NCI-H1694 treated with DMSO at 0.1 percent for 48 hours (cell line): ENCODE results near the gene AGXT.

ENCODE experiments used
- DNase-seq: peaks from one replicate; lab custom pipeline; 2025; lab: John Stamatoyannopoulos, UW

The AGXT gene

DNA sequence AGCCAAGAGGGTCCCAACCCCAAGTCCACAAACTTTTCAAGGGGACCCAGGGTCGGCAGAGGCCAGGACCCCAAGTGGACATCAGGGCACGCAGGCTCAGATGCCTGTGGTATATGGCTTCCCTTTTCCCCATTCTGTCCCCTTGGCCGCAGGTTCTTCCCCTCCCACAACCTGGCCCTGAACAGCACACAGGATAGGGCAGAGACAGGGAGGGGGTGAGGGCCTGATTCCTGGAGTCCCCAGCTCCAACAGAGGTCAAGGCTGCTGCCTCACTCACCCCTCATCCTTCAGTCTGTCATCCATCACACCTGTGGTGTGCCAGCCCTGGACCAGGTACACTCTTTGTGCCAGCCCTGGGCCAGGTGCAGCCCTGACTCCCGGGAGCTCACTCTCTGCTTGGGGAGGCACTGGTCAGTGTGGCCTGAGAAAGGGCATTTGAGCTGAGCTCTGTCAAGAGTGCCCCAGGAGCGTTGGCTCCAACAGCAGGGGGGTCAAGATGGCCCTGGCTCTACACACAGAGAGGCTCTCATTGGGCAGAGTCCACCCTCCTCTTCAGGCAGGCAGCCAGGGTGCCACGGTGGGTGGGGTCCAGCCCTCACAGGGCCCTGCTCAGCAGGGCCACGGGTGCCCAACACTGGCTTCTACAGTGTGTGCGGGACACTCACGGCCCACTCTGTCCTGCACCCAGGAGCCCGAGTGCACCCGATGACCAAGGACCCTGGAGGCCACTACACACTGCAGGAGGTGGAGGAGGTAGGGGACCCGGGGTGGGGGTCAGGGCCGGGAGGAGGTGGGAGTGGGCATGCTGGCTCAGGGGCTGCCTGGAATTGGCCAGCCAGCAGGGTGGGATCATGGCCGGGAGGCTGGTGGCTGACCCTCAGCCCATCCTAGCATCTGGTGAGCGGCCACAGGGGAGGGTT lies 1.6 kb downstream of the AGXT start:
- DNase-seq = no peak

DNA sequence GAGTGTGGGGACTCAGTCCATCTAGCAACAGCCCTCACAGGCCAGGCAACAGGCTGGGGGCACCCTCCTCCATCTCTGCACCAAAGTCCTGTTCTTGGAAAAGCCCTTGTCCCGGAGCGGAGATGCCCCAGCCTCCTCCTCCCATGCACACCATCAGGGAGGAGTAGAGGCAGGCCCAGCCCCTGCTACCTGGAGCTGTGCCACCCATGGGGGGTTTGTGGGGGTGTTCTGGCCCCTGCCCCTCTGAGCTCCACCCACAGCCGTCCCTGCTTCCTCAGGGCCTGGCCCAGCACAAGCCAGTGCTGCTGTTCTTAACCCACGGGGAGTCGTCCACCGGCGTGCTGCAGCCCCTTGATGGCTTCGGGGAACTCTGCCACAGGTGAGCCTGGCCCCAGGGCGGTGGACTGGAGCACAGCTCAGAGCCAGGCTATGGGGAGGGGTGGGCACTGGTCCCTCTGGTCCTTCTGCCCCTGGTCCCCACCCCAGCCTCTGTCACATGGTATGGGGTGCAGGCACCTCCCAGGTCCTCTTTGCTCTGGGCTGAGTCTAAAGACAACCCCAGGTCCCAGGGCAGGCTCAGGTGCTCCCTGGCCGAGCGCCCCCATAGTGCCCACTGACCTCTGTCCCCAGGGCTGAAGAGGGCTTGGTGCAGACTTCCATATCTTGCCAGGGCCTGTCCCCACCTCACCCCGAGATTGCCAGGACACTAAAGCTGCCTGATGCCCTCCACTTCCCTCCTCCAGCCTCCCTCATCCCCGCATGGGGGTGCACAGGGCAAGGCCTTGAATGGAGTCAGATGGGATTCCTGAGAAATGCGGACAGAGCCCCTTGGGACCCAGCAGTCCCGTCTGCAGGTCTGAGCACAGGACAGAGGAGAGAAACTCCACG lies 2.7 kb downstream of the AGXT start:
- no peak for DNase-seq

DNA sequence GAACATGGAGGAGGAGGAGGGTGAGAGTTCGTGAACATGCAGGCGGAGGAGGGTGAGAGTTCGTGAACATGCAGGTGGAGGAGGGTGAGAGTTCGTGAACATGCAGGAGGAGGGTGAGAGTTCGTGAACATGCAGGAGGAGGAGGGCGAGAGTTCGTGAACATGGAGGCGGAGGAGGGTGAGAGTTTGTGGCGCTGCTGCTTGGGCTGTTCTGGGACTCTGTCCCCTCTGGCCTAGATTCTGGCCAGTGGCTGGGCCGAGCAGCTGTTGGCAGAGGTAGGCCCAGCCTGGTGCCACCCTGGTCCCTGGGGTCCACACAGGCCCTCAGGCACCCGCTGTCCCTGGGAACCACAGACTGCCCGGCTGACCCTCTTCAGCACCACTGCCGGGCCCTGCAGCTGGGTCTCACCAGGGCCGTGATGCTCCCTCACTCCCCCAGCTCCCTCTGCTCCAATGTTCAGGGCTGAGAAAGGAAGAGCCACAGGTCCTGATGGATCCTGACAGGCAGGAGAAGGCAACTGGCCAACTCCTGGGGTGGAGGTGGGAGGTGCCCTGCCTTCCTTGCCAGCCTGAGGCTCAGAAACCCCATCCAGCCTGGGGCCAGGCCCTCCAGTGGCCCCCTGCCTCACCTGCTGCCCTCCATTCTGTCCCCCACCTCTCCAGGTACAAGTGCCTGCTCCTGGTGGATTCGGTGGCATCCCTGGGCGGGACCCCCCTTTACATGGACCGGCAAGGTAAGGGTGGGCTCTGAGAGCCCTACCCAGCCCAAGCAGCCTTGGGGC lies 3.9 kb downstream of the AGXT start:
- no peak for DNase-seq

DNA sequence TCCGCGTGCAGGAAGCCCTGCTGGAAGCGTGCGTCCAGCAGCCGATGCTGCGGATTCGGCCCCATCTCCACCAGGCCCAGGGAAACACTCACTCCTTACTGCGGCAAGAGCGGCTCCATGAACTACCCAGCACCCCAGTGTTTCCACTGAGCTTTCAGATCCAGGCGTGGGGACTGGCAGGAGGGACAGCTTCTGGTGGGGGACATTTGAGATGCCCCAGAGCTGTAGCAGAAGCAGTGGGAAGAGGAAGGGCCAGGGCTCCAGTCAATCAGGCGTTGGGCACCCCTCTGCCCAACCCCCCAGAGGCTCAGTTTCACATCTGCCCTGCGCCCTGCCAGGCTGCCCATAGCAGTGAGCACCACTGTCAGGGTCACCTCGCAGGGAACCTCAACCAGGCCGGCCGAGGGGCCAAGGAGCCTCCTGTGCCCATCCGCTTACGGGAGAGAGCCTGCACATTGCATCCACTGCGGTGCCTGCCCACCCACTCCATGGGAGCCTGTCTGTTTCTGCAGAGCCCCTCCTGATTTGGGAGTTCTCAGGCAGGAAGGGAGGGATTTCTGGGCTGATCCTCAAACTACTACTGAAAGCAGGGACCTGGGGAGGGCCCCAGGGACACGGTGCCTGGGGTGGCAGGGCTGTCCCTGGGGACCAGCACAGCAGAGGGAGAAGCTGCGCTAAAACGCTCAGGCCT lies 4.6 kb downstream of the AGXT start:
- DNase-seq = no peak

DNA sequence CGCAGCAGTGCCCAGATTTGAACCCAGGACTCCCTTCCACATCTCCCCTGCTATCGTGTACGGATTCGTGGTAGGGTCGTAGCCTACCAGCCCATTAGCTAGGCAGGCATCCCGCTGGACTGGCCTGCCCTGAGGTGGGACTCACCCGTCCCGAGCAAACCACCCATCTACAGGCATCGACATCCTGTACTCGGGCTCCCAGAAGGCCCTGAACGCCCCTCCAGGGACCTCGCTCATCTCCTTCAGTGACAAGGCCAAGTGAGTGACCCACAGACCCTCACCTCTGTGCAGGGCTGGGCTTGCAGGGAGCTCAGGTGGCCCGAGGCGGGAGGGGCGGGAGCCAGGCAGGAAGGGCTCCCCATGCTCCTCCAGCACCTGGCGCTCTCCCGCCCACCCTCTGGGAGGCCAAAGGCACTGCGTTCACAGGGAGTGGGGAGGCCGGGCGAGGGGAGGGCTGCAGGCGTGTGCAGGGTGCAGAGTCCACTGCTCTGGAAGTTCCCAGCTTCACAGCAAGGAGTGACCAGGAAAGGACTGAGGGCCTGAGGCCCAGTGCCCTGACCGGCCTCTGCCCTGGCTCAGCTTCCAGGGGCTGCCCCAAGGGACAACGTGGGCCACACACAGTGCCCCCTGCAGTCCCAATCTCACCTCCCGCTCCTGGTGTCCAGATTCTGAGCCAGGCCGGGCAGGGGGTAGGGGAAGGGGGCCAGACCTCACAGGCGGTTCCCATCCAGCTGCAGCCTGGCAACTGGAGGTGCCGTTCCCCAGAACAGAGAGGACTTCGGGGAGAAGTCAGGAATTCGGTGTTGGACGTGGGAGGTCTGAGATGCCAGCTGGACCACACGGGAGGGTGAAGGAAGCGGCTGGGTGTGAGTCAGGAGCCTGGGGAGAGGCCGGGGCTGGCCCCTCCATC lies 5.4 kb downstream of the AGXT start:
- no peak for DNase-seq

DNA sequence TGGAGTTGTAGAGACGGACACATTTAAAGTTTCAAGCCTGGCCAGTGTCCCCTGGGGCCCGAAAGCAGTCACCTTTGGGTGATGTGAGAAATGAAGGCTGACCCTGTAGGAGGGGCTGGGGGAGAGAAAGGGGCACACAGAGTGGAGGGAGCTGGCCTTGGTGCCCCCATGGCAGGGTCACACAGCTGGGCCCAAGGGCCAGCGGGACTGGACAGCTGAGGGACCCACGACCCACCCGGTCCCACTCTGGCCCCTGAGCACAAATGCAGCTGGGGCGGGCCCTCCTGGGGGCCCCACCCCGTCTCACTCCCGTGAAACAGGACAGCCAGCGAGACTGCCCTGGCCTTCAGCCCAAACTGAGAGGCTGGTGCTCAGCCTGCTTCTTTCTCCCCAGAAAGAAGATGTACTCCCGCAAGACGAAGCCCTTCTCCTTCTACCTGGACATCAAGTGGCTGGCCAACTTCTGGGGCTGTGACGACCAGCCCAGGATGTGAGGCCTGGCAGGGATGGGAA lies 6.1 kb downstream of the AGXT start:
- DNase-seq = no peak

DNA sequence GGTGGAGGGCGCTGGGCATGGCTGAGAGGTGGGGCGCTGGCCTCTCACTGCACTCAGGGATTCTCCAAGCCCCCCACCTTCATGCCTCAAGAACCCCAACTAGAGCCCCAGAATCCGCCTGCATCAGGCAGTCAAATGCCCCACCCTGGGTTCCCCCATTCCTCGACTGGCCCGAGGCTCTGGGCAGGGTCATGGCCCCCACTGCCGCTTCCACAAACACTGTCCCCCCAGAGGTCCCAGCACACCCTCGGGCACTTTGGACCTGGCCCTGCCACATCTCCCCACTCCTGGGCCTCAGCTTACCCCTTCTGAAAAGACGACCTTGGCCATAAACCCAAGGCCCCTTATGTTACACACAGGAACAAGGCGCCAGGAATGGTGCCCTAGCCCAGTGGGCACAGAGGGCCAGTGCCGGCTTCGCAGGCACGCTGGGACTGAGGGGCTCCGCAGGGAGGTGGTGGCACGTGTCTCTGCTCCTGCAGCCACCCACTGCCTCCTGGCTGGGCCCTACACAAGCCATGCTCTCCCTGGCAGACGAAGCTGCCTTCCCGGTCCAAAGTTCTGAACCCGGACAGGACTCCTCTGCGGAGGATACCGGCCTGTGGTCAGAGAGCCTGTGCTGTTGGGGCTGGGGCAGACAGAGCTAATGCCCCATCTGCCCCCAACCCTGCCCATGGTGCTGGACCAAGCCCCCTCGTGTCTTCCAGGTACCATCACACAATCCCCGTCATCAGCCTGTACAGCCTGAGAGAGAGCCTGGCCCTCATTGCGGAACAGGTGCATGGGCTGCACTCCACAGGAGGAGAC lies 6.8 kb downstream of the AGXT start:
- DNase-seq = no peak

DNA sequence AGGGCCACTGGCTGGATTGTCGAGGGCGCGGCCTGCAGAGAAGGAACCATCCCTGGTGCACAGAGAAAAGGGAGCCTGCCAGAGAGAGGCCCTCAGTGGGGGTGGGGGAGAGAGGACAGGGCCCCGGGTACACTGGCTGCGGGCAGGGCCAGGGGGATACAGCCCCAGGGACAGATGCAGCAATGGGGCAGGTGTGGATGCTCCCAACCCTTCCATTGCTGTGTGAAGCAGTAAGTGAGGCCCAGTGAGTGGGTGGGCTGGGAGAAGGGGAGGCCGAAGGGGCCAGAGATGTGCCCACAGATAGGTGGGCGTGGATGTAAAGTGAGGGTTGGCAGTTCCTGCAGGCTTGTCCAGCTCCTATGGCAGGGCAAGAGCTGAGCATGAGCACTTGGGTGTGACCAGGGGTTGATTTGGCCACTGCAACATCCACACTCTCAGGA lies 7.4 kb downstream of the AGXT start:
- DNase-seq = no peak

DNA sequence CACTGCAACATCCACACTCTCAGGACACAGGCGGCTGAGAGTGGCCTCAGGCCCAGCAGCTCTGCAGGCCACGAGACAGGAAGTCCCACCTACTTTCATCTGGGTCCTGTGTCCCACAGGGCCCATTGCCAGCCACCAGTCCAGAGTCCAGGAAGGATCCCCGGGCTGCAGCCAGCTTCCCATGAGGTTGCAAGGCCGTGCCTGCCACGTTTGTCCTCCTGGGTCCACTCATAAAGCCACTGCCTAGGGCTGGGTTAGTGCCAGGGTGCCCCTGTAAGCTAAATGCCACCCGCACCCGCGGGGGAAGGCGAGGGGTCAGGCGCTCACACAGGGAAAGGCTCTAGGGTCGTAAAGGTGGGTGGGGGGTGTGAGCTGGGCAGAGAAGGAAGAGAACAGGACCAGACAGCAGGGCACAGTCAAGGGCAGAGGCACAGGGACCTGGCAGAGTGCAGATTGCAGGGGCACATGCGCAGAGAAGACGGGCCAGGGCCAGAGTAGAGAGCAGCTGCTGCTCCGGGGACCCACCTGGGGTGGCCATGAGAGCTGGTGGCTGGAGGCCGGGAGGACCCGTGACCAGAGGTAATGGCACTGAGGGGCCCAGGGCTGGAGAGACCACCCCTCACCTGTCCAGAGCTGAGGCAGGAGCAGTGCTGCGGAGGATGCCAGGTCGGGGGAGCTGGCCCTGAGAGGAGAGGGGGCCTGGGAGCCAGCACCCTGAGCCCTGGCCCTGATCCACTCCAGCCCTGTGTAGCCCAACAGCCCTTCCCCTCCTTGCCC lies 8.0 kb downstream of the AGXT start:
- no peak for DNase-seq

DNA sequence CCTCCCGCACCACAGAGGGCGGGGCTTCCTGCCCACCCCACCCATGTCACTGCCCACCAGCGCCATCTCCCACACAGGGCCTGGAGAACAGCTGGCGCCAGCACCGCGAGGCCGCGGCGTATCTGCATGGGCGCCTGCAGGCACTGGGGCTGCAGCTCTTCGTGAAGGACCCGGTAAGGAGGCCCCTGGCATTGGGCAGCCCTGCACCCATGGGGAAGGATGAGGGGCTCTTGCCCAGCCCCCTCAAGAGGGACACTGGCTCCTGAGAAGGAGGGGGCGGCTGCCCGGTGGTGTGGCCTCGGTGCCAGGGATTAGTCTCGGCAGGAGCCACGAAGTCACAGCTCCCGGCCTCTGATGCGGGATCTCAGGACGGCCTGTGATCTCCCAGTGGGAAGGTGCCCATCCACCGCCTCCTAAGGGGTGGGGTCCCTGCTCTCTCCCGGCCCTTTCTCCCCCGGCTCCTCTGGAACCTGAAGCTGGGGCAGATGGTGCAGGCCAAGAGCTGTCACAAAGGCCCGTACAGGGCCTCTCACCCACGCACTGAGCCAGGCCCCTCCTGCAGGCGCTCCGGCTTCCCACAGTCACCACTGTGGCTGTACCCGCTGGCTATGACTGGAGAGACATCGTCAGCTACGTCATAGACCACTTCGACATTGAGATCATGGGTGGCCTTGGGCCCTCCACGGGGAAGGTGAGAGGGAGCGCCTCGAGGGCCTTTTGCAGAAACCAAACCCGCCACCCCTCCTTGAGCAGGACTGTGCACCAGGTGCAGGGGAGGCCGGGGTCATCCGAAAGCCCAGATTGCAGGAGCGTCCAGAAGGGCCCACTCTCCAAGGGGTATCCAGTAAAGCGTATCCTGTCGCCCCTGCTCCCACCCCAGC lies 9.1 kb downstream of the AGXT start:
- DNase-seq = no peak

DNA sequence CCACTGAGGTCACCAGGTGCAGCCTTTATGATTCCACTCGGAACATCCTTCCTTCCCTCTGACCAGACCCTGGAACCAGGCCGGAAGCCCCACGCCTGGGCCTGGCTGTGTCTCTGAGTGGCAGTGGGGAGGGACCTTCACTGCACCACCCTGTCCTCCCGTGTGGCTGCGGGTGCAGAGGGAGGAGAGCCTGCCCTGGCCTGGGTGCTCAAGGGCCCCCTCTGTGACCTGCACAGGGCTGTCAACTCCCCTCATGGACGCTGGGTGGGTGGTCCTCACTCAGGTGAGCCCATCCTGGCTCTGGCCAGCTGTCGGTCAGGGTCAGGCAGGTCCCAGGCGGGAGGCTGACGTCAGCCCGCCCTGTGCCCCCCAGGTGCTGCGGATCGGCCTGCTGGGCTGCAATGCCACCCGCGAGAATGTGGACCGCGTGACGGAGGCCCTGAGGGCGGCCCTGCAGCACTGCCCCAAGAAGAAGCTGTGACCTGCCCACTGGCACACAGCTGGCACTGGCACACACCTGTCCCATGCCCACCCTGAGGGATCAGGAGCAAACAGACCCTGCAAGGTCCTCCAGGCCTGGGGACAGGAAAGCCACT lies 9.8 kb downstream of the AGXT start:
- no peak for DNase-seq

DNA sequence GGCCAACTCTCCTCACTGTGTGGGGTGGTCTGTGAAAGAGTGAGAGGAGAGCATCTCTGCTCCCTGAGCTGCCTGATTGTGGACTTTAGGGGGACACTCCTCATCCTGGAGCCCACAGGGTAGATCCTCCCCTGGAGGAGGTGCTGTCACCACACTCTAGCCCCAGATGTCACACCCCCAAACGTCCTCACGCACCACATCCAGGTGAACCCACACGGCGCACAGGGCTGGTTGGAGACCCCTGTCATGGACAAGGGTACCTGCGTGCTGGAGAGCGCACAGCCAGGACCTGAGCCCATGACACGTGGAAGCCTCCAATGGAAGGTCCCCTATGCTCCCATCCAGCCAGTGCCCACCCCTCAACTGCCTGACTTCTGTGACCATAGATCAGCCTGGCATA lies 10.5 kb downstream of the AGXT start:
- no peak for DNase-seq

DNA sequence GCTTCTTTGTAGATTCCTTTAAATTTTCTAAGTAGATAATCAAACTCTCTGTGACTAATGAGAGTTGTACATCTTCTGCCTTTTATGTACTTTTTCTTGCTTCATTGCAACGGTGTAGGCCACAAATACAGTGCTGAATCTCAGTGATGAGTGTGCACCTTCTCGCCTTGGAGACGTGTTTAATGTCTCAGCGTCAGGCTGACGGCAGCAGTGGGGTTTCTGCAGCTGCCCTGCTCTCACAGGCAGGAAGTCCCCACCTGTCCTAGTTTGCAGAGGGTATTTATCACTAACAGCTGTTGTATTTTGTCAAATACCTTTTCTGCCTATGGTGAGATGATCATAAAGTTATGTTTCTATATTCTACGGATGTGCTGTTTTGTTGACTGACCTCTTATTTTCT lies 13.3 kb downstream of the AGXT start:
- DNase-seq = no peak

DNA sequence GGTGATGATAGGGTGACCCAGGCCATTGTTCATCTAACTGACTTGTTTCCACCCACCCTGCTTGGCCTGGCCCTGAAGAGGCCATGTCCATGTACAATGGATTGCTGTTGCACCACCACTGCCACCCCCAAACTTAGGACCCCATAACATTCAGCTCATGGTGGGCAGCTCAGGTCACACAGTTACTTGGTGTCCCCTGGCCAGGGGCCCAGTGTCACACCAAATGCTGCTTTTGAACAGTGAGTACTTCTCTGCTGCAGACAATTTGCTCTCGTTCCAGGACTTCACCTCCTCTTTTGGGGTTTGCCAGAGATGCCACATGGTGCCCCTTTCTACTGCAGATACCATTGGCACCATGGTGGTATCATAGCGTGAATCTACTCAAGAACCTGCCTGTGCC lies 15.6 kb downstream of the AGXT start:
- no peak for DNase-seq

DNA sequence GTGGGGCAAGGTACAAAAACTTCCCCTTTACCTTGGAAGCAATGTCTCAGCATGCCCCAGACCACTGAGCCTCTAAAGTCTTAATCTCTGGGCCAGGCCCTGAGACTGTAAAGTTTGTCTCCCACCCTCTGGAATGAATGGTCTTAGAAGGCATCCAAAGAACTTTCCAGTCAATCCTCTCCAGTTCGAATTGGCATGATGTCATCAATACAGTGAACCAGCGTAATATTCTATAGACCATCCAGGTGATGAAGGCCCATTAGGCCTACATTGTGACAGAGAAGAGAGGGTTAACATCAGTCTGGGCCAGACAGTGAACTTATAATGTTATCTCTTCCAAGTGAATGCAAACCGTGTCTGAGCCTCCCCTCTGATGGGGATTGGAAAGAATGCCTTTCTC lies 16.1 kb downstream of the AGXT start:
- DNase-seq = no peak

DNA sequence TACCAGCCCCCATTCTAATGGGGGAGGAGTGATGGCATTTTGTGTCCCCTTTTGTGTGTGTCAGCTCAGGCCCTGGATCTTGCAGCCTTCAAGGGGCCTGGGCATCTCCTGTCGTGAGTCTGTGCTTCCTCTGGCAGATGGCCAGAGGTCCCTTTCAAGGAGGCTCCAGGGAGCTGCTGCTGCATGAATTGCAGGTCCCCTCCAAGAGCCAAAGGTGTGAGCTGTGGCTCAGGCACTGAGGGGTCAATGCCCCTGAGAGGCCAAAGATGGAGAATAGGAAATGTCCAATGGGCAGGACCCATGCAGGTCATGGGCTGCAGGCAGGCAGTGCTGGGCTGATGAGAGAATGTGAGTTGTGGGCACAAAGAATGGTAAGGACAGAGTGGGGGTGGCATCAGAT lies 16.9 kb downstream of the AGXT start:
- DNase-seq = no peak

DNA sequence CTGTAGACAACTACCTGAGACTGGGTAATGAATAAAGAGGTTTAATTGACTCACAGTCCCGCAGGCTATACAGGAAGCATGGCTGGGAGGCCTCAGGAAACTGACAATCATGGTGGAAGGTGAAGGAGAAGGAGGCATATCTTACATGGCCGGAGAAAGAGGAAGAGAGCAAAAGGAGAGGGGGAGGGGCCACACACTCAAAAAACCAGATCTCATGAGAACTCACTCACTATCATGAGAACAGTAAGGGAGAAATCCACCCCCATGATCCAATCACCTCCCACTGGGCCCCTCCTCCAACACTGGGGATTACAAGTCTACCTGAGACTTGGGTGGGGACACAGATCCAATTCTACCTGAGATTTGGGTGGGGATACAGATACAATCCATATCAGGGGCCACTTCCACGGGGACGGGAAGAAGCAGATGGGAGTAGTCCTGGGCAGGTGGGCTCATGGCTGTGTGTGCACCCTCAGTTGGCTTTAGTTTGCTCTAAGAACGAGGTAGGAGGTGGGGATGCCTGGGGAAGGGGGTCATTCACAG lies 17.5 kb downstream of the AGXT start:
- DNase-seq = no peak
